ENCODE data around the gene ZBTB7B. TPM values are rescaled to one million over a fixed set of nuclear protein-coding genes. Genes with fewer than 3 reads are reported as not detected.

Gene ZBTB7B
- total RNA-seq, 2 donors from 2014 or later = 35.3 to 66.3 TPM

GRCh38 chr1:154972213-154972516 lies 30.4 kb upstream of the ZBTB7B start:
- ATAC-seq (ENCODE audit: insufficient number of reproducible peaks, low FRiP score, low read depth) (no peak), DNase-seq (ENCODE audit: low spot score) (no peak)
- peak overlapping the region; percentile 83 for H3K4me3 ChIP-seq
- H3K27me3 ChIP-seq (replicated peaks; ENCODE audit: insufficient read depth) = no peaks in the 10 kb centered on the region
- H3K36me3 ChIP-seq = peaks cover 4% of the 10 kb centered on the region
- H3K9me3 ChIP-seq = no peaks in the 10 kb centered on the region
- TF ChIP-seq, protein P1, sequence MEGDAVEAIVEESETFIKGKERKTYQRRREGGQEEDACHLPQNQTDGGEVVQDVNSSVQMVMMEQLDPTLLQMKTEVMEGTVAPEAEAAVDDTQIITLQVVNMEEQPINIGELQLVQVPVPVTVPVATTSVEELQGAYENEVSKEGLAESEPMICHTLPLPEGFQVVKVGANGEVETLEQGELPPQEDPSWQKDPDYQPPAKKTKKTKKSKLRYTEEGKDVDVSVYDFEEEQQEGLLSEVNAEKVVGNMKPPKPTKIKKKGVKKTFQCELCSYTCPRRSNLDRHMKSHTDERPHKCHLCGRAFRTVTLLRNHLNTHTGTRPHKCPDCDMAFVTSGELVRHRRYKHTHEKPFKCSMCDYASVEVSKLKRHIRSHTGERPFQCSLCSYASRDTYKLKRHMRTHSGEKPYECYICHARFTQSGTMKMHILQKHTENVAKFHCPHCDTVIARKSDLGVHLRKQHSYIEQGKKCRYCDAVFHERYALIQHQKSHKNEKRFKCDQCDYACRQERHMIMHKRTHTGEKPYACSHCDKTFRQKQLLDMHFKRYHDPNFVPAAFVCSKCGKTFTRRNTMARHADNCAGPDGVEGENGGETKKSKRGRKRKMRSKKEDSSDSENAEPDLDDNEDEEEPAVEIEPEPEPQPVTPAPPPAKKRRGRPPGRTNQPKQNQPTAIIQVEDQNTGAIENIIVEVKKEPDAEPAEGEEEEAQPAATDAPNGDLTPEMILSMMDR (IDR thresholded peaks at IDR 0.05) = no peak
- peaks cover 36 to 59% of the 10 kb centered on the region in 2 donors for H3K4me1 ChIP-seq (ENCODE audit: control insufficient read depth in 1 of 2, low read depth in 2 of 2)
- peak overlapping the region; percentile 98 to 99 for H3K27ac ChIP-seq

GRCh38 chr1:154972517-154973343 lies 29.9 kb upstream of the ZBTB7B start:
- Histone ChIP-seq H3K9me3 (no peaks in the 10 kb centered on the region), H3K27me3 (replicated peaks; ENCODE audit: insufficient read depth) (no peaks in the 10 kb centered on the region), H3K36me3 (no peaks in the 10 kb centered on the region), H3K4me1 (ENCODE audit: control insufficient read depth in 1 of 2, low read depth in 2 of 2) (peaks cover 36 to 59% of the 10 kb centered on the region in 2 donors), H3K27ac (peak overlapping the region; percentile 98 to 99), H3K4me3 (peak overlapping the region; percentile 83)
- ATAC-seq (ENCODE audit: insufficient number of reproducible peaks, low FRiP score, low read depth) (peak; percentile 15), DNase-seq (ENCODE audit: low spot score) (peak; percentile 43)
- TF ChIP-seq, protein P1 (IDR thresholded peaks at IDR 0.05) = no peak

DNA sequence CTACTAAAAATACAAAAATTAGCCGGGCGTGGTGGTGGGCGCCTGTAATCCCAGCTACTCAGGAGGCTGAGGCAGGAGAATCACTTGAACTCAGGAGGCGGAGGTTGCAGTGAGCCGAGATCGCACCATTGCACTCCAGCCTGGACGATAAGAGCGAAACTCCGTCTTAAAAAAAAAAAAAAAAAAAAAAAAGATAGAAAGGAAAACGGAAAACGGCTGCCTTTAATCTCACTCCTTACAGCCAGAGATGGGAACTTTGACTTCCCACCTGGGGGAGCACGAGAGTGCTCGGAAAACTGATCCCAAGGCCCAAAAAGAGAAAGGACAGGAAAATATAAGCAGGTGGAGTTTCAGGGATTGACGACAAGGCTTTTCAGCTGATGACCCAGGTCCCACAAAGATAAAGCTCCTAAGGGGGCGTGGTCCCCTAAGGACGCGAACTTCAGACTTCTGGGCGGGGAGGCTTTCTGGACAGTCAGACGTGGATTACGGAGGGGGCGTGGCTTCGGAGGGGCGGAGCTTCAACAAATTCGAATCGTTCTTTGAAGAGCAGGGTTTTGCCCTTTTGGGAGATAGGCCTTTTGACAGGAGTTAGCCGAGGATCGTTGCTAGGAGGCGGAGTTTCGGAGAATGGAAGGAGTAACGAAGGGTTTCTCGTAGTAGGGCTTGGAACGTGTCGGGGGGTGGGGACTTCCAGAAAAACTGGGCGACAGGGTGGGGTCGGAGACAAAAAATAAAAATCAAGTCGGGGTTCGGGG lies 29.1 kb upstream of the ZBTB7B start:
- peaks cover 36 to 59% of the 10 kb centered on the region in 2 donors for H3K4me1 ChIP-seq (ENCODE audit: control insufficient read depth in 1 of 2, low read depth in 2 of 2)
- ATAC-seq (ENCODE audit: insufficient number of reproducible peaks, low FRiP score, low read depth) = peak; percentile 38
- H3K36me3 ChIP-seq = no peaks in the 10 kb centered on the region
- TF ChIP-seq, protein P1 (IDR thresholded peaks at IDR 0.05) = no peak
- no peaks in the 10 kb centered on the region for H3K27me3 ChIP-seq (replicated peaks; ENCODE audit: insufficient read depth)
- H3K9me3 ChIP-seq = no peaks in the 10 kb centered on the region
- peak overlapping the region; percentile 83 for H3K4me3 ChIP-seq
- peak overlapping the region; percentile 98 to 99 for H3K27ac ChIP-seq
- DNase-seq (ENCODE audit: low spot score) = peak; percentile 96

DNA sequence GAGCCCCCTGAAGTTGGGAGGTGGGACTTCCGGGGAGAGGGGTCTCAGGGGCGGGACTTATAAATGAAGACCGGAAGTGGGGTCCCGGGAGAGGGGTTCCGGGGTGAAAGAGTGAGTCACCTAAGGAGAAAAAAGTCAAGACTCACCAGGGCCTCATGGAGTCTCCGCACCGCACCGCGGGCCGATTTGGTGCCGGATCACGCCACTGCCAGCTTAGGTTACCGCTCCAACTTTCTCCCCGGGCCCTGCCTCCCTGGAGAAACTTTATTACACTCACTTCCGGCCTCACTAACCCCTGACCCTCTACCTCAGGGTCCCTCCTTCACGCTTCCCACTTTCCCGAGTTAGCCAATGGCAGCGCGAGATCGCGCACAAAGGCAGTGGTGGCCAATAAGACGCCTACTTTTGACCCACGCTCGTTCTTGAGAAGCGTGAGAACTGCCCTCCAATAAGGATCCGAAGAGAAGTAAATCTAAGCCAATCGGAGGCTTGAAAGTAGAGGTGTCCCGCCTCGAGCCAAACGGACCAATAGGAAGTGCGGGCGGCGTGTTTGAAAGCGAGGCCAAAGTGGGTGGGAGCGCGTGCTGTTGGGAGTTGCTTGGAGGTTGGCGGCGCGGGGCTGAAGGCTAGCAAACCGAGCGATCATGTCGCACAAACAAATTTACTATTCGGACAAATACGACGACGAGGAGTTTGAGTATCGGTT lies 28.3 kb upstream of the ZBTB7B start, which contains the start of gene CKS1B:
Gene CKS1B (plus strand): TSS at position 580 of the 706 bp plus-strand sequence. CDS start 65 bp downstream, at position 645.
- no peaks in the 10 kb centered on the region for H3K9me3 ChIP-seq
- ATAC-seq (ENCODE audit: insufficient number of reproducible peaks, low FRiP score, low read depth) (peak; percentile 89), DNase-seq (ENCODE audit: low spot score) (peak; percentile 95)
- peak within 1 kb of the TSS; percentile 98 to 99 for H3K27ac ChIP-seq
- H3K36me3 ChIP-seq = no peaks in the 10 kb centered on the region
- TF ChIP-seq, protein P1 (IDR thresholded peaks at IDR 0.05) = no peak
- H3K4me3 ChIP-seq = peak within 1 kb of the TSS; percentile 83
- peaks cover 31 to 52% of the 10 kb centered on the region in 2 donors for H3K4me1 ChIP-seq (ENCODE audit: control insufficient read depth in 1 of 2, low read depth in 2 of 2)
- no peaks in the 10 kb centered on the region for H3K27me3 ChIP-seq (replicated peaks; ENCODE audit: insufficient read depth)
